ENCODE measurements around the gene ACTL10.
A peak's percentile ranks its signal among the peaks of the same experiment; 100 is the strongest.

The ACTL10 gene

GRCh38 chr20:33650111-33650752, 16.5 kb upstream of the ACTL10 start:
- DNase-seq, result no peak

DNA sequence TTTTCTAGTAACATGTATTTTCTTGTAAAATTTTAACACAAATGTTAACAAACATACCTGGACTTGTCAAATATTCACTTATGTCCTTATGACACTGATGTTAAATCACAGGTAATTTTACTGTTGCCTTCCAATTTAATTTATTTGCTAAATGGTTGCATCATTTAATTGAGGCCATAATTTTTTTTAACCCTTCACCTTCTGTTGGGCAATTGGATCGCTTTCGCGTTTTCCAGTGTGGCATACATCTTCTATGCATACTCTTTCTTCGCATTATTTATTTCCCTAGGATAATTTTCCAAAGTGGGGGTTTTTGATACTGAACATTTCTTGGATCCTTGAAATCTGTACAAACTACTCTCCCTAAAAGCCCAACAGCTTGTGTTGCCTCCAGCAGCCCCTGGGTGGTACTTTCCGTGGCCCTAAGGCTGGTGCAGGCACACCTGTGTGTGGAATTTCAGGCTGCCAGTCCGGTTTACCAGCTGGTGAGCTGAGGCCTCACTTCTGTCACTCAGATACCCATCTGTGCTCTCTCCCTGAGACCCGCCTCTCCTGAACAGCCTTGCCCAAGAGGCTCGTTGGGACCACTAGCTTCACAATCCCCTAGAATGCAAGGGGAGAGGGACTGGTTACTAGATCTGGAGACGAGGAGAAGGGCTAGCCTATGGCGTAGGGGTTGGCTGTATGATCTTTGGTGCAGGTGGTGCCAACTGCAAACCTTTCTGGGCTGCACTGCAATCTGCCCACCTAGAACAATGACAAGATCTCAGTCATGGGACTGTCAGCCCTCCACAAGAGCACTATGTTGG, 15.8 kb upstream of the ACTL10 start:
- DNase-seq, result no peak

- DNase-seq, result no peak
These were observed 15.1 kb upstream of the ACTL10 start for GRCh38 chr20:33651562-33652048.

GRCh38 chr20:33653218-33653899, 13.4 kb upstream of the ACTL10 start:
- peak; percentile 51 for DNase-seq

- DNase-seq, result no peak
These were observed 12.7 kb upstream of the ACTL10 start for GRCh38 chr20:33653900-33654596.

DNA sequence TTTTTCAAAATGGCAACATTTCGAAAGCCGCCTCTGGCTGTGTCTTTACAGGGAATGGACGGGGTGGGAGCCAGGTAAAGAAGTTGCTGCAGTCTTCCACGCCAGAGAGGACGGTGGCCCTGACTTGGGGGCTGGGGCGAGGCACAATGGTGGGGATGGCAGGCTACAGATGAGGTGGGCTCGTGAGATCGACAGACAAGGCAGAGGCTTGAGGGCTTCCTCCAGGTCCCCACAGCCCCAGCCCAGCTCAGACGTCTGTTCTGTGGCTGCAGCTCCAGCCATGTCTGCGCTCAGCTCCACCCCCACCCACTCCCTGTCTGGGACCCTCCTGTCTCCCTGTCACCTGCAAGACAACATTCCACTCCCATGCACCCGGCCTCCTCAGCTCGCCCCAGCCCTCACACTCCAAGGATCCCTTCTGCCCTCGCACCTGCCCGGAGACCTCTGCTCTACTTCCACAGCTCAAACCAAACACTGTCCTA, 12.0 kb upstream of the ACTL10 start:
- no peak for DNase-seq

DNA sequence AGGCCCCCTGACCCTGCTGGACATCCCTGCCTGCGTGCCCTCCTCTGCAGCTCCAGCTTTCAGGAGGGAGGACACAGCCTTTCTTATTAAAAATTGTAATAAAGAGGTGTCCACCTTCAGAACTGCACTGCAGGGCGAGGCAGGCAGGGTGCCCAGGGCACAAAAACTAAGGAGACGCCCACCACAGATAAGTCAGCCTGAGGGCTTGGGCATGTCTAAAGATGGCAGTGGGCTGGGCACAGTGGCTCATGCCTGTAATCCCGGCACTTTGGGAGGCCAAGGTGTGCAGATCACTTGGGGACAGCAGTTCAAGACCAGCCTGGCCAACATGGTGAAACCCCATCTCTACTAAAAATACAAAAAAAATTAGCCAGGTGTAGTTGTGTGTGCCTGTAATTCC, 11.6 kb upstream of the ACTL10 start:
- DNase-seq, result no peak

DNA sequence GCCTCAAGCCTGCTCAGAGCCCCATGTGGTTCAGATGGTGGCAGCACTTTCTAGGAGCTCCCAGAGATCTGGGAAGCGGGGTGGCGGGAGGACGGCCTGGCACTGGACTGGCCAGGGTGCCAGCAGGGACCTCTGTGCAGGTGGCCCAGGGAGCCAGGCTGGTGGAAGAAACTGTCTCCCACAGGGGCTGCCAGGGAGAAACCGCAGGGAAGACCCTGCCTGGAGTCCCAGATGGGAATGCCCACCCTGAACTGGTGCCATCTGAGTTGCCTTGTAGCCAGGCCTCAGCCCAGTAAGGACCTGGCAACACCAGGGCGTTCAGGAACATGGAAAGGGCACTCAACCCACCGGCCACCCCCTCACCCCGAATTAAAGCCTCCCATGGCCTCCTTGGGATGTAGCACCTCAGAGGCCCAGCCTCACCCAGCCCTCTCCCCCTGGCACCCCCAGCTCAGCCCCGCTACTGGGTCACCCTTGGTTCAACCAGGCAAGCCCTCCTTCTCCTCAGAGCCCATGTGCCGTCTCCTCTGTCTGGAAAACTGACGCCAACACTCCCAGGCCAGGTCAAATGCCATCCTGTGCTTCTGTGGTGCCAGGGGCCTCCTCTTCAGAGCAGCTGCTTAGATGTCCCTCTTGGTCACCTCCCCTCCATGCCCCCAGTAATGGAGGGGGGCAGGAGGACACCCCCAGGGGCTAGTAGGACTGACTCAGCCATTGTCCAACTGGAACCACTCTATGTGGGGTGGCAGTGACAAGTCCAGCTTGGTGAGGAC, 10.5 kb upstream of the ACTL10 start:
- no peak for DNase-seq

DNA sequence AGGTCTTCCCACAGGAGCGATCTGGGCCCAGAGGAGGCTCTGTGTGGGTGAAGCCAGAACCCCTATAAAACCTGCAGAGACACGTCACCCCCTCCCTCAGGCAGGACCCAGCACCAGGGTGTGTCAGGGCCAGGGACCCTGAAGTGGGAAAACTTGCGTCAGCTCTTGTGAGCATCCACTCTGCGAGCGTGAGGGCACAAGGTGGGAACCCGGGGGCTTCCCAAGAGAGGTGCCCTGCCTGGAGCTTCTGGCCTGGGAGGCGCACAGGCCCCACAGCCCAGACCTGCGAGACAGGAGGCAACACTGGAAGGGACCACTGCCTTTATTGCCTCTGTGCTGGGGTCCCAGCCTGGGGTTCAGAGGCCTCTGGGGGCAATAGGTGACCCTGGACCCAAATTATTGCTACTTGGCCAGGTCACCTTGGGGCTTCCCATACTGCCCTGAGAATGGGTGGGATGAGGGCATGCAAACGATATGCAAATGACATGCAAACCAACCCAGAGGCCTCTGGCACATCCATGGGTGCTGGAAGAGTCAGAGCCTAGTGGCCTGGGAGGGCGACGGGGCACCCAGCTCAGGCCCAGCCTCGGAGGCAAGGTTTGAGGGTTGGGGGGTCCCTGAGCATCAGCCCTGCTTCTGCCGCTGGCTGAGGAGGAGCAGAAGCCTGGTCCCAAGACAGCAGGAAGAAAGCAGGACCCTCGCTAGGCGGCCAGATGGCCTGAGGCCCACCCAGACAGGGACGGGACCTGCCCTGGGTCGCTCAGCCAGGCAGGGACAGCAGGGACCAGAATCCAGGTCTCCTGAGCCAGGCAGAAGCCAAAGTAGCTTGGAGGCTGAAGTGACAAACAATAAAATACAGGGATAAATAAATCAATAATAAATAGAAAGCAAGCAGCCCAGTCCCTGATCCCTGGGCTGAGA, 9.7 kb upstream of the ACTL10 start:
- DNase-seq, result no peak

DNA sequence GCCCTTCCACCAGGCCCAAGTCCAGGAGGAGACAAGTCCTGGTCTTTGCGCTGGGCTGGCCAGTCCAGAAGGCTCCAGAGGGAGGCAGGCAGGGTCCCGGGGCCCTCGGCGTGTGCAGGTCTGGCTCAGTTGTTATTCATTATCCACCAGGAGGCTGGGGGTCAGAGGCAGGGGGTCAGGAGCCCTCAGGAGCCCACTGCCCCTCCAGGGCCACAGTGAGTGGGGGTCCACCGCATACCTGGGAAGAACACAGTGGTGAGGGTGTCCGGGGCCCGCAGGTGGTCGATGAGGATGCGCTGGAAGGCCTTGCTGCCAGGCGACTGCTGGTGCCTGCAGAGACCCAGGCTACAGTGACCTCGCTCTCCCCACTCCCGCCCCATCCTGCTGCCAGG, 9.0 kb upstream of the ACTL10 start:
- DNase-seq, result no peak

GRCh38 chr20:33658510-33658909, 8.2 kb upstream of the ACTL10 start:
- DNase-seq, result no peak

DNA sequence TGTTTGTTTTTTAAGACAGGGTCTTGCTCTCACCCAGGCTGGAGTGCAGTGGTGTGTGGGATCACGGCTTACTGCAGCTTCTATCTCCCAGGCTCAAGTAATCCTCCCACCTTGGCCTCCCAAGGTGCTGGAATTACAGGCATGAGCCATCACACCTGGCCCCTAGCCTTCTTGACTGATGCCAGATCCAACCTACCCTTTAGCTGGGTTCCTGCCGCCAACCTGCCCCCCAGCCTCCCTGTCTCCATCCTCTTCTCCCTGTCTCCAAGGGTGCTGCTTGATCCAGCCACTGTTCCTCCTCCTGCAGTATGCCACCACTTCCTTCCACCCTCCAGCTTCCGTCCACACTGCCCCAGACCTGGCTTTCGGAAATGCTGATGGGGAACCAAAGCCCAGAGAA, 7.8 kb upstream of the ACTL10 start:
- DNase-seq, result no peak

GRCh38 chr20:33659341-33660034, 7.3 kb upstream of the ACTL10 start:
- no peak for DNase-seq

GRCh38 chr20:33660035-33660684, 6.6 kb upstream of the ACTL10 start:
- DNase-seq, result no peak

- no peak for DNase-seq
These were observed 6.1 kb upstream of the ACTL10 start for GRCh38 chr20:33660685-33661058.

- DNase-seq, result no peak
These were observed 4.6 kb upstream of the ACTL10 start, which contains the start of gene C20orf144 for GRCh38 chr20:33662172-33662571. TSS of gene C20orf144 (plus strand) at chr20:33662327. CDS start at chr20:33662346, 19 bp downstream.

GRCh38 chr20:33663161-33664084, 3.3 kb upstream of the ACTL10 start:
- peak; percentile 86 for DNase-seq

DNA sequence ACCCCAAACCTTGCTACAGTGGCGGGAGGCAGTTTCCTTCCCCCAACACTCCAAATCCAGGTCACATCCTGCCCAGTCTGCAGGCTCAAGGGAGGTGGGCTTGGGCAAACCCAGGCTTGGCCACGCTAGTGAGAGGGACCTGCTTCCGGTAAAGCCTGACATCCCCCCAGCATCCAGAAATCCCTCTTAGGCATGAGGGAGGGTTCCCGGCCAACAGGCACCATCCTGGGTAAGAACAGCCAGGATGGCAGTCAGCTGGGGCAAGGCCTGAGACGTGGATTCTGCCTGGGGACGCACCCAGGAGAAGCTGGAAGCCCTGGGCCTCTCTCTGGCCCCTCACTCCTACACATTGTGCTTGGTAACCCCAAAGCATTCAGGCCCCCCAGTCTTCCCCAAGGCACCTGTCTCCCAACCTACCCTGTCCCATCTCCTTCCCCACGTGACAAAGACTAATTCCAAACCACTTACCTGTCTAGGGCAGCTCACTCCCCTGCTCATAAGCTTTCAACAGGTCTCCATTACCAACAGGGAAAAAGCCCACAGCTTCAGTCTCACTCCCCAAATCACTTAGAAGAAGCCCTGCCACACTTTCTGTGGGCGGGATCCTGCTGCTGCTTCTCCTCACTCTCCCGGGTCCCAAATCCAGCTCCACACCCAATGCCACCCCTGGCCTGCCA, 2.5 kb upstream of the ACTL10 start:
- no peak for DNase-seq

Data from CD4-positive, alpha-beta T cell treated with Interleukin-12 subunit alpha and Interleukin-12 subunit beta, for 1 hour (primary cell).